Ovary (tissue), 9 donors: ENCODE results near the gene RYR1. TPM values are rescaled to one million over a fixed set of nuclear protein-coding genes. Genes with fewer than 3 reads are reported as not detected.

Experiments used
- DNase-seq, 5 donors: peaks; one replicate each; pipeline ENCODE4 v3.0.0-alpha.2; 2019 to 2020
- H3K27ac ChIP-seq, 2 donors: fragments of 200-600 bp; one replicate each; pipeline versions ENCODE4 v1.5.1 to v1.8.0; 2019 to 2022
- H3K27me3 ChIP-seq: fragments of 200-600 bp; one replicate; pipeline ENCODE4 v1.8.0; 2022
- H3K36me3 ChIP-seq: fragments of 200-600 bp; sonication (generic); one replicate; pipeline ENCODE4 v1.5.1; 2019
- H3K4me1 ChIP-seq: one replicate; pipeline ENCODE4 v1.8.1; 2013; ENCODE audit warnings: mild to moderate bottlenecking, moderate library complexity; ENCODE audit not compliant: insufficient read depth
- H3K4me3 ChIP-seq: fragments of 200-600 bp; sonication (generic); one replicate; pipeline ENCODE4 v1.5.1; 2017
- H3K9me3 ChIP-seq, 2 donors: fragments of 200-600 bp in 1 of 2; sonication (generic) in 1 of 2; one replicate each; pipeline versions ENCODE4 v1.5.1 to v1.8.1; 2013 to 2019; ENCODE audit warnings: mild to moderate bottlenecking in 1 of 2, moderate library complexity in 1 of 2
- EP300 ChIP-seq: sonication (generic); formaldehyde crosslinking; IDR thresholded peaks from one replicate; pipeline ENCODE4 v1.6.1; 2017; ENCODE audit warnings: antibody characterized with exemption
- POLR2A ChIP-seq: fragments of 450-650 bp; IDR thresholded peaks from one replicate; pipeline ENCODE4 v1.6.1; 2017; ENCODE audit warnings: antibody characterized with exemption, mild to moderate bottlenecking, moderate library complexity
- WGBS, 3 donors: extraction: QIAGEN DNeasy Blood & Tissue Kit in 1 of 3; methylation state at CpG; one replicate each; pipeline versions ENCODE4 v1.1.5 to v1.1.7; 2013 to 2017; 5-methylcytosine and 5-hydroxymethylcytosine counted together
- intact Hi-C, 4 donors: fragments of 100-400 bp; cut with DNase I; formaldehyde crosslinking; loops; one replicate each; pipeline versions ENCODE4 v1.11.0 to v1.15.1; 2022 to 2023
- polyA plus RNA-seq, 2 donors: library from polyadenylated mRNA; stranded (reverse); fragments of 200-250 nt in 1 of 2; fragments of 350-450 nt in 1 of 2; fragmentation: Illumina TruSeq in 1 of 2; extraction: RNeasy Lipid Tissue Mini Kit (QIAGEN cat#74804) in 1 of 2; gene quantifications; one replicate each; pipeline ENCODE4 v1.2.3, GENCODE V29; 2013 to 2014
- total RNA-seq, 7 donors: library from RNA; depleted of rRNA in 2 of 7; stranded (reverse); fragments of >200 nt in 2 of 7; fragmentation: NEBNext Ultra II Directional in 3 of 7; extraction: Animal tissue kit (Norgen Biotek cat#: 25700) in 3 of 7; gene quantifications; one replicate each; pipeline versions ENCODE4 v1.1.0 to v1.2.4, GENCODE V29; 2016 to 2023
- TF ChIP-seq, protein P1 (sequence below), 3 donors: fragments of 450-650 bp in 2 of 3; fragments of 200-600 bp in 1 of 3; IDR thresholded peaks; one replicate each; pipeline versions ENCODE4 v1.5.1 to v1.8.0; 2016 to 2022; ENCODE audit warnings: antibody characterized with exemption in 3 of 3, mild to moderate bottlenecking in 1 of 3
- donor health status: DM: no; HTN: no; CAD: no; lungs with moderate emphysema.
- donor health status: DM: no; HTN: no; CAD: no.
- donor health status: Bipolar disorder and iron deficiency.
- donor health status: DM: yes; HTN: yes; CAD: no.
- donor health status: DM: no; HTN: no; CAD: no.
- donor health status: DM: yes; HTN: yes; CAD: no.

The RYR1 gene
- total and polyA plus RNA-seq, 9 donors, result 0.57 to 2.6 (median 1.0) TPM

DNA sequence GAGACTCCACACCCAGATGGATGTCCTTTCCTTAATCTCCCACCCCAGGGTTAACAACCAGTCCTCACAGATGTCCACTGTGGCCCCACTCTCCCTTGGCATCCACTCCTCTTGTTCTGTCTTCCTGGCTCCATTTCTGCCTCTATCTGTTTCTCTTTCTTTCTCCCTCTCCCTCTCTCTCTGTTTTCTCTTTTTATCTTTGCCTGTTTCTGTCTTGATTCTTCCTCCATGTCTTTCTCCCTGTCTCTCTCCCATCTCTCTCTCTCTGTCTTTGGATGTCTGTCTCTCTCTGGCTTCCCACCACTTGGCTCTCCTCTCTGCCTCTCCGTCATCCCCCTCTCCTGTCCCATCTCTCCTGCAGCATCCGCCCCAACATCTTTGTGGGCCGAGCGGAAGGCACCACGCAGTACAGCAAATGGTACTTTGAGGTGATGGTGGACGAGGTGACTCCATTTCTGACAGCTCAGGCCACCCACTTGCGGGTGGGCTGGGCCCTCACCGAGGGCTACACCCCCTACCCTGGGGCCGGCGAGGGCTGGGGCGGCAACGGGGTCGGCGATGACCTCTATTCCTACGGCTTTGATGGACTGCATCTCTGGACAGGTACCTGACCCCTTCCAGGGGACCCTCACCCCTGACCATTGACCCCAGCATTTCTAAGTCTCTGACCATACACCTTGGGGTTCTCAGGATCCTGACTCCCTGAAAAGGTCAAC lies 24.4 kb downstream of the RYR1 start:
- no peaks in the 10 kb centered on the region for H3K36me3 ChIP-seq
- no peaks in the 10 kb centered on the region for H3K4me1 ChIP-seq
- H3K27ac ChIP-seq, result no peak overlapping the region
- H3K9me3 ChIP-seq, result no peaks in the 10 kb centered on the region
- WGBS, 3 donors, result 88 to 91% (median 89%) methylated on average over 15 of the region's 15 CpGs
- no peaks in the 10 kb centered on the region for H3K27me3 ChIP-seq
- intact Hi-C loops, result no loop called here
- TF ChIP-seq POLR2A (no peak), EP300 (no peak)
- TF ChIP-seq, protein P1, sequence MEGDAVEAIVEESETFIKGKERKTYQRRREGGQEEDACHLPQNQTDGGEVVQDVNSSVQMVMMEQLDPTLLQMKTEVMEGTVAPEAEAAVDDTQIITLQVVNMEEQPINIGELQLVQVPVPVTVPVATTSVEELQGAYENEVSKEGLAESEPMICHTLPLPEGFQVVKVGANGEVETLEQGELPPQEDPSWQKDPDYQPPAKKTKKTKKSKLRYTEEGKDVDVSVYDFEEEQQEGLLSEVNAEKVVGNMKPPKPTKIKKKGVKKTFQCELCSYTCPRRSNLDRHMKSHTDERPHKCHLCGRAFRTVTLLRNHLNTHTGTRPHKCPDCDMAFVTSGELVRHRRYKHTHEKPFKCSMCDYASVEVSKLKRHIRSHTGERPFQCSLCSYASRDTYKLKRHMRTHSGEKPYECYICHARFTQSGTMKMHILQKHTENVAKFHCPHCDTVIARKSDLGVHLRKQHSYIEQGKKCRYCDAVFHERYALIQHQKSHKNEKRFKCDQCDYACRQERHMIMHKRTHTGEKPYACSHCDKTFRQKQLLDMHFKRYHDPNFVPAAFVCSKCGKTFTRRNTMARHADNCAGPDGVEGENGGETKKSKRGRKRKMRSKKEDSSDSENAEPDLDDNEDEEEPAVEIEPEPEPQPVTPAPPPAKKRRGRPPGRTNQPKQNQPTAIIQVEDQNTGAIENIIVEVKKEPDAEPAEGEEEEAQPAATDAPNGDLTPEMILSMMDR (IDR thresholded peaks at IDR 0.05), result no peak
- no peak overlapping the region for H3K4me3 ChIP-seq
- DNase-seq, result no peak

DNA sequence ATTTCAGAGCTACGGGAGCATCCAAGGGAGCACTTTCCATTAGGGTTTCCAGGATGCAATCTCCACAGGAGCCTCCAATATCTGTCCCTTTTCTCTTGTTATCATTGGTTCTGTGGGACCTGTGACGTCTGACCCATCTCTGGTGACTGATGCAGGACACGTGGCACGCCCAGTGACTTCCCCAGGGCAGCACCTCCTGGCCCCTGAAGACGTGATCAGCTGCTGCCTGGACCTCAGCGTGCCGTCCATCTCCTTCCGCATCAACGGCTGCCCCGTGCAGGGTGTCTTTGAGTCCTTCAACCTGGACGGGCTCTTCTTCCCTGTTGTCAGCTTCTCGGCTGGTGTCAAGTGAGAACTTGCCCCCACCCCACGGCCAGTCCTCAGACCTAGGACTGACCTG lies 25.5 kb downstream of the RYR1 start:
- H3K27ac ChIP-seq, result no peak overlapping the region
- no peaks in the 10 kb centered on the region for H3K4me1 ChIP-seq
- H3K36me3 ChIP-seq, result no peaks in the 10 kb centered on the region
- 80 to 82% (median 80%) methylated on average over 13 of the region's 13 CpGs for WGBS, 3 donors
- intact Hi-C loops, result no loop called here
- DNase-seq, result no peak
- H3K4me3 ChIP-seq, result no peak overlapping the region
- H3K27me3 ChIP-seq, result no peaks in the 10 kb centered on the region
- no peak for TF ChIP-seq EP300
- no peak for TF ChIP-seq POLR2A
- TF ChIP-seq, protein P1 (IDR thresholded peaks at IDR 0.05), result no peak
- no peaks in the 10 kb centered on the region for H3K9me3 ChIP-seq

DNA sequence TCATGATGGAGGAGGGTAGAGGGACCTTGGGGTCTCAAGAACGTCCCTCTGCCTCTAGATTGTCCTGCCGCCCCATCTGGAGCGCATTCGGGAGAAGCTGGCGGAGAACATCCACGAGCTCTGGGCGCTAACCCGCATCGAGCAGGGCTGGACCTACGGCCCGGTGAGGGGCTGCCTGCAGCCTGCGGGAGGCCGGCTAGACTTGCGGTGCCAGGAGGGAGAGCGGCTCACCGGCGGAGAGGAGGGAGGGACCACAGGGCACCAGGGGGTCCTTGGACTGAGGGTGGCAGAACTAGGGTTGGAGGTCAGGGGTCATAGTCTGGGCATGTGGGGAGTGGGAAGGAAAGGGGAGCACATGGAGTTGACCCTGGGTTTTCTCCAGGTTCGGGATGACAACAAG lies 29.9 kb downstream of the RYR1 start:
- intact Hi-C loops, result no loop called here
- DNase-seq, result no peak
- no peaks in the 10 kb centered on the region for H3K36me3 ChIP-seq
- no peaks in the 10 kb centered on the region for H3K27me3 ChIP-seq
- WGBS, 3 donors, result 83 to 91% (median 90%) methylated on average over 18 of the region's 18 CpGs
- no peaks in the 10 kb centered on the region for H3K4me1 ChIP-seq
- H3K4me3 ChIP-seq, result no peak overlapping the region
- no peak overlapping the region for H3K27ac ChIP-seq
- no peaks in the 10 kb centered on the region for H3K9me3 ChIP-seq
- TF ChIP-seq, protein P1 (IDR thresholded peaks at IDR 0.05), result no peak
- no peak for TF ChIP-seq EP300
- TF ChIP-seq POLR2A, result no peak

DNA sequence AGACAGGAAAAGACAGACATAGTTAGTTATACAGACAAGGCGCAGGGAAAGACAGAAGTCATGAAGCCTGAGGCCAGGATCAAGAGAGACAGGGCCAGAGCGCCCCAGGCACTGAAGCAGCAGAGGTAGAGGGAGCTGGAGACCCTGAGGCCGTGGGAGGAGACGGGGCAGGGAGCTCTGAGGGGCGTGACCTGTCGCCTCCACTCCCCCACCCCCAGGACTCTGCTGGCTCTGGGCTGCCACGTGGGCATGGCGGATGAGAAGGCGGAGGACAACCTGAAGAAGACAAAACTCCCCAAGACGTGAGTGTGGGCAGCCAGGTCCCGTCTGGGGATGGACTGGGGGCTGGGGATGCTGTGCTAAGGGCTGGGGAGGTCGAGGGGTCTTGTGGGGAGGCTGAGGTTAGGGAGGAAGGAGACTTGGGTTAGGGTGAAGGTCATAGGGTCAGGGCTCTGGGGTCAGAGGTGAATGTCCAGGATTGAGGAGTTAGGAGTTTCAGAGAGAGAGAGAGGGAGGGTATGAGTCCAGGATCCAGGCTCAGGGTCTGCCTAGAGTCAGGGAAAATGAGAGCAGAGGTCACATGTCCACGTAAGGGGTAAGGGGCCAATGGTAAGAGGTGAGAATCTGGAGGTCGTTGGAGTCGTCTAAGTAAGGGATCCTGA lies 31.1 kb downstream of the RYR1 start:
- intact Hi-C loops, result no loop called here
- no peak for DNase-seq
- 45 to 54% (median 50%) methylated on average over 15 of the region's 15 CpGs for WGBS, 3 donors
- H3K36me3 ChIP-seq, result no peaks in the 10 kb centered on the region
- no peak for TF ChIP-seq POLR2A
- TF ChIP-seq, protein P1 (IDR thresholded peaks at IDR 0.05), result no peak
- TF ChIP-seq EP300, result no peak
- H3K4me3 ChIP-seq, result no peak overlapping the region
- H3K9me3 ChIP-seq, result no peaks in the 10 kb centered on the region
- no peak overlapping the region for H3K27ac ChIP-seq
- H3K4me1 ChIP-seq, result no peaks in the 10 kb centered on the region
- no peaks in the 10 kb centered on the region for H3K27me3 ChIP-seq
